Peyer's patch (tissue), 4 donors: ENCODE measurements around the gene RLIM. TPM values are rescaled to one million over a fixed set of nuclear protein-coding genes. Genes with fewer than 3 reads are reported as not detected.

Experiments
- DNase-seq, 3 donors: peaks; one replicate each; pipeline ENCODE4 v3.0.0-alpha.2; 2017 to 2019
- H3K27ac ChIP-seq, 4 donors: fragments of 200-600 bp; sonication (generic); one replicate each; pipeline ENCODE4 v1.5.1; 2016 to 2019
- H3K27me3 ChIP-seq, 2 donors: fragments of 200-600 bp; sonication (generic); one replicate each; pipeline ENCODE4 v1.5.1; 2019
- H3K36me3 ChIP-seq, 3 donors: fragments of 200-600 bp; sonication (generic); one replicate each; pipeline ENCODE4 v1.5.1; 2016 to 2019
- H3K4me1 ChIP-seq, 4 donors: fragments of 200-600 bp; sonication (generic); one replicate each; pipeline ENCODE4 v1.5.1; 2016 to 2019
- H3K4me3 ChIP-seq, 4 donors: fragments of 200-600 bp; sonication (generic); 1 replicate in 3 of 4; 2 replicates in 1 of 4; pipeline ENCODE4 v1.5.1; 2016 to 2019; ENCODE audit warnings: mild to moderate bottlenecking in 1 of 4
- H3K9me3 ChIP-seq, 4 donors: fragments of 200-600 bp; sonication (generic); one replicate each; pipeline ENCODE4 v1.5.1; 2016 to 2019; ENCODE audit warnings: mild to moderate bottlenecking in 1 of 4
- POLR2A ChIP-seq, 2 donors: fragments of 450-650 bp; IDR thresholded peaks; one replicate each; pipeline ENCODE4 v1.5.1; 2017; ENCODE audit warnings: antibody characterized with exemption in 2 of 2, mild to moderate bottlenecking in 2 of 2, moderate library complexity in 2 of 2
- total RNA-seq, 4 donors: library from RNA; depleted of rRNA; stranded (reverse); fragments of >200 nt; gene quantifications; one replicate each; pipeline ENCODE4 v1.1.0, GENCODE V29; 2016
- TF ChIP-seq, protein P1 (sequence below), 6 experiments: fragments of 450-650 bp in 4 of 6; fragments of 200-600 bp in 2 of 6; sonication (generic) in 1 of 6; IDR thresholded peaks; one replicate each; pipeline ENCODE4 v1.5.1; 2017 to 2019; ENCODE audit warnings: antibody characterized with exemption in 6 of 6, mild to moderate bottlenecking in 3 of 6, moderate library complexity in 1 of 6

Gene RLIM
- total RNA-seq, 4 donors from 2014 or later, result 13.4 to 45.4 (median 17.0) TPM

DNA sequence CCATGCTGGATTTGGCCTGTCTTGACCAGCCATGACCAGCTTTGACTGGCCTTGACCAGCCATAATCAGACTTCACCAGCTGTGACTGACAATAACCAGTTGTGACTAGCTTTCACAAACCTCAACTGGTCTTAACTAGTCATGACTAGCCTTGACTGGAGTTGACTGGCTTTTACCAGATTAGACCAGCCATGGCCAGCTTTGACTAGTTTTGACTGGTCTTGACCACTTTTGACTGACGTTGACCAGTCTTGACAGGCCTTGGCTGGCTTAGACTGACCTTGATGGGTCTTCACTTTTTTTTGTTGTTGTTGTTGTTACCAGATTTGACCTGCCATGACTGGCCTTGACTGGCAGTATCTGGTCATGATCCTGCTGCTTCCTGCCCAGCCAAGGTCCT, 67.4 kb downstream of the RLIM start:
- H3K4me1 ChIP-seq, result no peaks in the 10 kb centered on the region
- TF ChIP-seq, protein P1, sequence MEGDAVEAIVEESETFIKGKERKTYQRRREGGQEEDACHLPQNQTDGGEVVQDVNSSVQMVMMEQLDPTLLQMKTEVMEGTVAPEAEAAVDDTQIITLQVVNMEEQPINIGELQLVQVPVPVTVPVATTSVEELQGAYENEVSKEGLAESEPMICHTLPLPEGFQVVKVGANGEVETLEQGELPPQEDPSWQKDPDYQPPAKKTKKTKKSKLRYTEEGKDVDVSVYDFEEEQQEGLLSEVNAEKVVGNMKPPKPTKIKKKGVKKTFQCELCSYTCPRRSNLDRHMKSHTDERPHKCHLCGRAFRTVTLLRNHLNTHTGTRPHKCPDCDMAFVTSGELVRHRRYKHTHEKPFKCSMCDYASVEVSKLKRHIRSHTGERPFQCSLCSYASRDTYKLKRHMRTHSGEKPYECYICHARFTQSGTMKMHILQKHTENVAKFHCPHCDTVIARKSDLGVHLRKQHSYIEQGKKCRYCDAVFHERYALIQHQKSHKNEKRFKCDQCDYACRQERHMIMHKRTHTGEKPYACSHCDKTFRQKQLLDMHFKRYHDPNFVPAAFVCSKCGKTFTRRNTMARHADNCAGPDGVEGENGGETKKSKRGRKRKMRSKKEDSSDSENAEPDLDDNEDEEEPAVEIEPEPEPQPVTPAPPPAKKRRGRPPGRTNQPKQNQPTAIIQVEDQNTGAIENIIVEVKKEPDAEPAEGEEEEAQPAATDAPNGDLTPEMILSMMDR (IDR thresholded peaks at IDR 0.05), result no peak
- TF ChIP-seq POLR2A (IDR thresholded peaks at IDR 0.05), result no peak

DNA sequence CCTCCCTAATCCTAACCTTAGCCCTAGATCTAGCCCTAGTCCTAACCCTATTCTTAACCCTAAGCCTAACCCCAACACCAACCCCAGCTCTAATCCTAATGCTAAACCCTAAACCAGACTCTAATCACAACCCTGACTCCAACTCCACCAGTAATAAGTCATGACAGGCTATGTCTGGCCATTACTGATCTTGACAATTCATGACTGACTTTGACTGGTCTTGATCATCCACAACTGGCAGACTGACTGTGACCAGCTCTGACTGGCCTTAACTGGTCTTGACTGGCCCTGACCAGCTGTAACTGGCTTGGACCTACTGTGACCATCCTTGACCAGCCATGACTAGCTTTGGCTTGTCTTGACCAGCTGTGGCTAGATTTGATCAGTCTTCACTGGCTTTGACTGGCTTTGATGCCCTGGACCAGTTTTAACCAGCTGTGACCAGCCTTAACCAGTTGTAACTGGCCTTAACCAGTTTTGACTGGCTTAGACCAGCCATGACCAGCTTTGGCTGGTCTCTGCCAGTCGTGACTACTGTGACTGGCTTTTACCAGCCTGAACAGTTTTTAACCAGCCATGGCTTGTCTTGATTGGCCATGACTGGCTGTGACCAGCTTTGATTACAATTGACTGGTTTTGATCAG, 68.4 kb downstream of the RLIM start:
- no peak overlapping the region for H3K27ac ChIP-seq
- H3K4me1 ChIP-seq, result no peaks in the 10 kb centered on the region
- DNase-seq, result no peak
- H3K27me3 ChIP-seq, result no peaks in the 10 kb centered on the region
- no peak overlapping the region for H3K4me3 ChIP-seq
- no peaks in the 10 kb centered on the region for H3K36me3 ChIP-seq
- no peaks in the 10 kb centered on the region for H3K9me3 ChIP-seq
- TF ChIP-seq, protein P1 (IDR thresholded peaks at IDR 0.05), result no peak
- no peak for TF ChIP-seq POLR2A (IDR thresholded peaks at IDR 0.05)

More for the DNA sequence above, 67.4 kb downstream of the RLIM start:
- Histone ChIP-seq H3K27ac (no peak overlapping the region), H3K9me3 (no peaks in the 10 kb centered on the region), H3K27me3 (no peaks in the 10 kb centered on the region), H3K4me3 (no peak overlapping the region), H3K36me3 (no peaks in the 10 kb centered on the region)
- DNase-seq, result no peak

DNA sequence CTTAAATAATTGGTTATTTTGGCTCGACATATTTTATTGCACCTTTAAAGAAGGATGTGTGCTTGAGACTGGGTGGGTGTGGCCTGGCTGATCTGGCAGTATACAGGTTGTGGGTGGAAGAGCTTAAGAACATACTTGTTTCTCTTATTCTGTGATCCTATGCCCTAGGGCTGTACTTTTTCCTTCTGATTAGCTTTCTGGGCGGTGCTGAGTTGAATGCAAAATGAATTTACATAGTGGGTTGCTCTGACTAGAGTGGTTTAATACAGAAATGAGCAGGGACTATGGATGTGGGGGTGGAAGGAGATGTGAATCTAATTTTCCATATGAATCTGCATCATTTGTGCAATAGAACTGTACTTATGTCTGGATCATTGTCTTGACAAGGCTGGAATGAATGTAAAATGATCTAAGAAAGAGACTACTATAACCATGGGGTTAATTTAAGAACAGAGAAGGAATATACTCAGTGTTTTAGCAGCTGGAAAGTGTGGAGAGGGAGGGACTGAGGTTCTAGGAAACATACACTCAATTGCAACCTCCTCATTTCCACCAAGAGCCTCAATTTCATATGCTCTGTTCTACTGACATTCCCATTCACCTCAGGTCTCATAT, 73.7 kb downstream of the RLIM start:
- DNase-seq, result no peak
- H3K27me3 ChIP-seq, result no peaks in the 10 kb centered on the region
- H3K4me3 ChIP-seq, result no peak overlapping the region
- H3K36me3 ChIP-seq, result no peaks in the 10 kb centered on the region
- no peaks in the 10 kb centered on the region for H3K4me1 ChIP-seq
- H3K27ac ChIP-seq, result no peak overlapping the region
- H3K9me3 ChIP-seq, result no peaks in the 10 kb centered on the region
- TF ChIP-seq, protein P1 (IDR thresholded peaks at IDR 0.05), result no peak
- TF ChIP-seq POLR2A (IDR thresholded peaks at IDR 0.05), result no peak

DNA sequence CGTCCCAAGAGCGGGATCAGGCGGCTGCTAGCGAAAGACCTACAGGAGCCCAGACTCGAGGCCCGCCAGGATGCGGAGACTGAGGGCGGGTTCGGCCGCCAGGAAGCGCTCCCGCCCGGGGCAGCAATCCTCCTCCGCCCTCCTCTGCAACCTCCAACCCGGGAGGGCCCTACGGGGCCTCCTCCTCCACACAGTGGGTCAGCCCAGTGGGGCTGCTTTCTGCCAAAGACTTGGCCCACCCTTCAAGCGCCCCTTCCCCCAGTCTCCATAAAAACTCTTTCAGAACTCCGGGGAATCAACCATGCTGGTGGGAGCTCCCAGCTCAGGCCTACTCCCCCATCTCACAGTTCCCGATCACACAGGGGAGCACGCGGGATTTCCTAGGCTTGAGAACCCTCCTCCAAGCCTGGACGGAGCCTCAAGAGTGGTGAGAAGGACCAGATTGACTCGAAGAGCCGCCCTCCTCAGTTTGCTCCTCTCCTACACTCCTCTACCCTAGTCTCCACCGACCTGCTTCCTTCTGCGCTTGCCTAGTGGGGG, 77.5 kb downstream of the RLIM start:
- H3K4me1 ChIP-seq, result peaks cover 0 to 4% (median 0%) of the 10 kb centered on the region in 4 donors
- peak overlapping the region; percentile 44 to 59 (median 50) for H3K4me3 ChIP-seq
- H3K36me3 ChIP-seq, result no peaks in the 10 kb centered on the region
- no peak for DNase-seq
- H3K27me3 ChIP-seq, result no peaks in the 10 kb centered on the region
- H3K27ac ChIP-seq, result peak overlapping the region; percentile 67 to 93 (median 85)
- TF ChIP-seq, protein P1 (IDR thresholded peaks at IDR 0.05), result peak in 1 of 6 experiments; percentile 3
- no peak for TF ChIP-seq POLR2A (IDR thresholded peaks at IDR 0.05)
- no peaks in the 10 kb centered on the region for H3K9me3 ChIP-seq

DNA sequence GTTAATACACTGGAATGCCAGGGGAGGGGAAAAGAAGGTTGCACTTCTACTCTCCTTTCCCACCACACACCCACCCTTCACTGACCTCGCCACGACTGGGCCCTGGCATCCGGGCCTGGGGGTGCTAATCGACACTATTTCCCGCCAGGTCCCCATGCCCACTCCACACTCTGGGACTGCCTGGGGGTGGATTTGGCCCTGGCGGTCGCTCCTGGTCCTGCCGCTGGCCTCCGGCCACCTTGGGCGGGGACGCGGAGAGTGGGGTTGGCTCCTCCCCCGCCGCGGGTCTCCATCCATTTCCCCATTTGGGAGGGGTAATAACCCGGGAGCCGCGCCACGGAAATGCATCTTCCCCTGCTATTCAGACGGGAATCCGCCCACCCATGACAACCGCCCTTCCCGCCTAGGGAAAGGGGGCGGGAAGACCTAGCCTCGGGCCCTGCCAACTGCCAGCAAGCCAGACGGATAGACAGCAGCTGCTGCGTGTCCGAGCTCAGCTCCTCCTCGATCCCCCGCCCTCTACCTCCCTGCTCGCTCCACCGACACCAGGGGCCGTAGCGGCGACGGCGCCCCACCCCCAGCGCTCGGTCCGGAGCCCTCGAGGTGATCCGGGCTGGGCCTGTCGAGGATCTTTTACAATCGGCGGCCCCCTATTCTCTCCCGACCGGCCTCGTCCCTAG, 78.1 kb downstream of the RLIM start:
- peak overlapping the region; percentile 44 to 59 (median 50) for H3K4me3 ChIP-seq
- no peaks in the 10 kb centered on the region for H3K9me3 ChIP-seq
- peaks cover 0 to 4% (median 0%) of the 10 kb centered on the region in 4 donors for H3K4me1 ChIP-seq
- peak overlapping the region; percentile 67 to 93 (median 85) for H3K27ac ChIP-seq
- no peaks in the 10 kb centered on the region for H3K27me3 ChIP-seq
- peak; percentile 44 to 83 (median 76) for DNase-seq
- no peaks in the 10 kb centered on the region for H3K36me3 ChIP-seq
- TF ChIP-seq, protein P1 (IDR thresholded peaks at IDR 0.05), result peak in 4 of 6 experiments; percentile 17 to 61 (median 52)
- TF ChIP-seq POLR2A (IDR thresholded peaks at IDR 0.05), result no peak
